Right atrium auricular region (tissue), 2 donors: ENCODE data around the gene DEGS2. TPM values are rescaled to one million over a fixed set of nuclear protein-coding genes. Genes with fewer than 3 reads are reported as not detected.

Source experiments
- DNase-seq: peaks from one replicate; pipeline ENCODE4 v3.0.0-alpha.2; 2019; ENCODE audit warnings: low spot score
- H3K27ac ChIP-seq, 2 donors: fragments of 200-600 bp; sonication (generic); 1 replicate in 1 of 2; 2 replicates in 1 of 2; pipeline ENCODE4 v1.5.1; 2016 to 2019
- H3K27me3 ChIP-seq, 2 donors: fragments of 200-600 bp; sonication (generic); one replicate each; pipeline versions ENCODE4 v1.5.1 to v1.6.0; 2017 to 2019
- H3K36me3 ChIP-seq: fragments of 200-600 bp; sonication (generic); one replicate; pipeline ENCODE4 v1.5.1; 2016
- H3K4me1 ChIP-seq, 2 donors: fragments of 200-600 bp; sonication (generic); one replicate each; pipeline versions ENCODE4 v1.5.1 to v1.6.0; 2017 to 2019
- H3K4me3 ChIP-seq, 2 donors: fragments of 200-600 bp; sonication (generic); 1 replicate in 1 of 2; 2 replicates in 1 of 2; pipeline ENCODE4 v1.5.1; 2017 to 2019; ENCODE audit warnings: mild to moderate bottlenecking in 1 of 2, moderate library complexity in 1 of 2
- H3K9me3 ChIP-seq, 2 donors: fragments of 200-600 bp; sonication (generic); one replicate each; pipeline ENCODE4 v1.5.1; 2019
- total RNA-seq, 2 donors: library from RNA; depleted of rRNA; stranded (reverse); fragments of >200 nt; gene quantifications; one replicate each; pipeline ENCODE4 v1.1.0, GENCODE V29; 2016
- TF ChIP-seq, protein P1 (sequence below), 2 donors: fragments of 200-600 bp; sonication (generic); IDR thresholded peaks; one replicate each; pipeline ENCODE4 v1.5.1; 2019; ENCODE audit warnings: antibody characterized with exemption in 2 of 2

DEGS2 gene
- total RNA-seq, 2 donors from 2014 or later, result not detected

DNA sequence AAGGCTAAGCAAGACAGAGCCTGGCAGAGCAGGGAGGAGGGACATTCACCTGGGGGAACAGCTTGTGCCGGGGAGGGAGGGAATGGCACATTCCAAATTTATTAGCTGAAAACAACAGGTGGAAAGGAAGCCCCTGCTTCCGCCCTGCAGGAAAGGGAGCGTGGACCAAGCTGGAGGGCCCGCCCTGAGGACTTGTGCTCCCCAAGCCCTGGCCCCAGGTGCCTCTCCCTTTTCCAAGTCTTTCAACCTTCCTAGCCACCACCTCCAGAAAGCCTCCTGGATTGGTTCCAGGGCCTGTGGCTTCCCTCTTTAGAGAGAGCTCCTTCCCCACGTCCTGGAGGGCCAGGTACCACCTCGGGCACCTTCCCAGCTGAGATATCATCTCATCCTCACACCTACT, 2.7 kb downstream of the DEGS2 start:
- Histone ChIP-seq H3K36me3 (no peaks in the 10 kb centered on the region), H3K9me3 (peaks cover 0 to 13% of the 10 kb centered on the region in 2 donors), H3K27me3 (peaks cover 11 to 18% of the 10 kb centered on the region in 2 donors), H3K4me1 (peaks cover 0 to 17% of the 10 kb centered on the region in 2 donors), H3K27ac (no peak overlapping the region), H3K4me3 (no peak overlapping the region)
- TF ChIP-seq, protein P1, sequence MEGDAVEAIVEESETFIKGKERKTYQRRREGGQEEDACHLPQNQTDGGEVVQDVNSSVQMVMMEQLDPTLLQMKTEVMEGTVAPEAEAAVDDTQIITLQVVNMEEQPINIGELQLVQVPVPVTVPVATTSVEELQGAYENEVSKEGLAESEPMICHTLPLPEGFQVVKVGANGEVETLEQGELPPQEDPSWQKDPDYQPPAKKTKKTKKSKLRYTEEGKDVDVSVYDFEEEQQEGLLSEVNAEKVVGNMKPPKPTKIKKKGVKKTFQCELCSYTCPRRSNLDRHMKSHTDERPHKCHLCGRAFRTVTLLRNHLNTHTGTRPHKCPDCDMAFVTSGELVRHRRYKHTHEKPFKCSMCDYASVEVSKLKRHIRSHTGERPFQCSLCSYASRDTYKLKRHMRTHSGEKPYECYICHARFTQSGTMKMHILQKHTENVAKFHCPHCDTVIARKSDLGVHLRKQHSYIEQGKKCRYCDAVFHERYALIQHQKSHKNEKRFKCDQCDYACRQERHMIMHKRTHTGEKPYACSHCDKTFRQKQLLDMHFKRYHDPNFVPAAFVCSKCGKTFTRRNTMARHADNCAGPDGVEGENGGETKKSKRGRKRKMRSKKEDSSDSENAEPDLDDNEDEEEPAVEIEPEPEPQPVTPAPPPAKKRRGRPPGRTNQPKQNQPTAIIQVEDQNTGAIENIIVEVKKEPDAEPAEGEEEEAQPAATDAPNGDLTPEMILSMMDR (IDR thresholded peaks at IDR 0.05), result no peak
- no peak for DNase-seq

DNA sequence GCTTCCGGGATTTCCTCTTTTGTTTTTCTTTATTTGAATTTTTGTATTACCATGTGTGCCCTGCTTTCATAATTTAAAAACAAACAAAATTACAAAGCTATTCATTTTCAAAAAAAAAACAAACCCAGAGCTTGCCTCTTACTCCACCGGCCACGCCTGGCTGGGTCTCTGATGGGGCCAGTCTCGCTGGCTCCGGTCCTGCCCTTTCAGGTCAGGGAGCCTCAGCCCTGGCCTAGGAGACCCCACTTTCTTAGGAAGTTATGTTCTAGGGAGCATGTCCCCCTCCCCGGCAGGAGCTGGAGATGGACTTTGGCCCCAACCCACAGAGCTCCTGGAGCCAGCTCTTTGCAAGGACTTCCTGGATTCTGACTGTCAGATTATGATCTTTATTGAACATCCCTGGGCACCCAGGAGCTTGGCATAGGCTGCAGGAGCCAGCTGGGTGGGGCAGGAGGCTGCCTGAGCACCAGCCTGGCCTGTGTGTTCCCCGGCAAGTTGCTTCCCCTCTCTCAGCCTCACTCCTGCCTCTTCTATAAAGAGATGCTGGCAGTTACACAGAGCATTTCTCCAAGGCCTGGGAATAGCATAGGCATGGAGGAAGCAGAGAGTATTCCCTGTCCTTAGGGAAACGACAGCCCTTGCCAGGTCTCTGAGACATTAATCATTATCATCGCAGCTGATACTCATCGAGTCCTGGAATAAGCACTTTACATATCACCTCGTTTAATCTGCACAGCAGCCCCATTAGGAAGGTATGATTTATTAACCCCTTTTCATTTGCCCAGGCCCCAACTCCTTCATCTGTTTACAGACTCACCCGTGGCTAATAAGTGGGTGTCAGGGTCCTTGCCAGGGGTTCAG, 3.5 kb downstream of the DEGS2 start:
- TF ChIP-seq, protein P1 (IDR thresholded peaks at IDR 0.05), result no peak

DNA sequence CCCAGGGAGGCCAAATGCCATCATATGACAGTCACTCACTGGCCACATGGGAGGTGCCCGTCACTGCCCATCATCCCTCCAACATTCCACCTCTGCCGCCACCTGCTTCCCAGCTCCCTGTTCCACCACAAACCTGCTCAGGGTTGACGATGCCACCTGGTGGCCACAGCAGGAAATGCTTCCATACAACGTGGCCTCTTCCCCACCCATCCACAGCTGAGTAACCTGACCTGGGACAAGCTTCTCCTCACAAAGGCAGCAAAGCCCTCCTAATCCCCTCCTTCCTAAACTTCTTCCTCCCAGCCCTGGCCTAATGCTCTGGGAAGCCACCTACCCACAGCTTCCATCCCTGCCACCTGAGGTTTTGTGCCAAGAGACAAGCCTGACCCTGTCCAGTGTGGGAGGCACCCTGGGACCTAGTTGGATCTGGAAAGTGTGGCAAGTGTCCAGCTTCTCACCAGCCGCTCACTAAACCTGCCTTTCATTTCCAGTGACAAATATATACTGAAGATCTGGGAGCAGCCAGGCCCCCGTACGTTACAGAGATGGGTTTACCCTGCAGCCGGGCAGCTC, 4.3 kb downstream of the DEGS2 start:
- Histone ChIP-seq H3K4me3 (no peak overlapping the region), H3K36me3 (no peaks in the 10 kb centered on the region), H3K27me3 (peaks cover 8 to 16% of the 10 kb centered on the region in 2 donors), H3K27ac (no peak overlapping the region), H3K9me3 (peaks cover 0 to 9% of the 10 kb centered on the region in 2 donors), H3K4me1 (peaks cover 0 to 17% of the 10 kb centered on the region in 2 donors)
- DNase-seq, result no peak
- TF ChIP-seq, protein P1 (IDR thresholded peaks at IDR 0.05), result peak in 1 of 2 donors; percentile 44

More for the DNA sequence above, 3.5 kb downstream of the DEGS2 start:
- peaks cover 0 to 13% of the 10 kb centered on the region in 2 donors for H3K9me3 ChIP-seq
- no peak overlapping the region for H3K4me3 ChIP-seq
- DNase-seq, result no peak
- H3K36me3 ChIP-seq, result no peaks in the 10 kb centered on the region
- H3K27ac ChIP-seq, result no peak overlapping the region
- H3K4me1 ChIP-seq, result peaks cover 0 to 17% of the 10 kb centered on the region in 2 donors
- H3K27me3 ChIP-seq, result peaks cover 11 to 18% of the 10 kb centered on the region in 2 donors

DNA sequence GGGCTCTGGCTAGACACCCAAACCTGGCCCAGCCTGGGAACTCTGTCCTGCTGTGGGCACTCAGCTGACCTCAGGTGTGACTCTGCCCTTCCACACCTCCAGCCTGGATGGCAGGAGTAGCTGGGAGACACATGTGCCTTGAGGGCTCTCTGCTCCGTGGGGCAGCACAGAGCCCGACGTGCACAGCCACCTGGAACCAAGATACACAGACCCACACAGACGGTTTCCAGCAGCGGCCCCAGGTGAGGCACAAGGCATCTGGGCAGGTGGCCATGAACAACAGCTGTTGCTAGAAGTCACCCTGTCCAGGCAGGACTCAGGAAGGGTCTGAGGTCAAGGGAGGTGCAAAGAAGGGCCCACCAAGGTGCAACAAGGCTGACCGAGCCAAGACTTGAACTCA, 5.9 kb downstream of the DEGS2 start:
- no peak overlapping the region for H3K27ac ChIP-seq
- H3K4me3 ChIP-seq, result no peak overlapping the region
- DNase-seq, result no peak
- peaks cover 0 to 9% of the 10 kb centered on the region in 2 donors for H3K9me3 ChIP-seq
- H3K36me3 ChIP-seq, result no peaks in the 10 kb centered on the region
- peaks cover 0 to 5% of the 10 kb centered on the region in 2 donors for H3K4me1 ChIP-seq
- TF ChIP-seq, protein P1 (IDR thresholded peaks at IDR 0.05), result no peak
- H3K27me3 ChIP-seq, result no peaks in the 10 kb centered on the region

DNA sequence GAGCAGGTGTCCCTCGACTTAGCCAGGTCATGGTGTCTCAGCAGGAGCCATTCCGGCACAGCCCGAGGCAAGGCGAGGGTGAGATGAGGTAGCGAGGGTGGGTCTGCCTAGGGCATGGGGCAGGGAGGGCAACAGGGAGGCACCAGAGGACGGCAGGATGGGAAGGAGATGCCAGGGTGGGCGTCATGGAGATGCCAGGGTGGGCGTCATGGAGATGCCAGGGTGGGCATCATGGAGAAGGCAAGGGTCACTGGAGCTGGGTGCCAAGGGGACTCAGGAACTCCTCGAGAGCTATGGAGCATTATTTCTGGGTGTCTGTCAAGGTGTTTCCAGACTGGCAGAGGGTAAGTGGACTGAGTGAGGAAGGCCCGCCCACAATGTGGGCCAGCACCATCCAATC, 7.4 kb downstream of the DEGS2 start:
- no peak for DNase-seq
- TF ChIP-seq, protein P1 (IDR thresholded peaks at IDR 0.05), result no peak
- H3K4me3 ChIP-seq, result no peak overlapping the region
- H3K27ac ChIP-seq, result no peak overlapping the region
- H3K4me1 ChIP-seq, result peaks cover 0 to 4% of the 10 kb centered on the region in 2 donors
- no peaks in the 10 kb centered on the region for H3K27me3 ChIP-seq
- no peaks in the 10 kb centered on the region for H3K36me3 ChIP-seq
- peaks cover 0 to 9% of the 10 kb centered on the region in 2 donors for H3K9me3 ChIP-seq
